Measurements from ENCODE around the gene RASGRP2.

RASGRP2 gene

GRCh38 chr11:64685536-64685935 is 58.4 kb downstream of the RASGRP2 start:
- ATAC-seq = no peak
- TF ChIP-seq ZNF70 (CRISPR knock-in tag; IDR thresholded peaks at IDR 0.05) (no peak), CREB5 (CRISPR knock-in tag; IDR thresholded peaks at IDR 0.05; ENCODE audit: low read depth) (no peak), CSDC2 (CRISPR knock-in tag; IDR thresholded peaks at IDR 0.05) (no peak), ISL1 (CRISPR knock-in tag; IDR thresholded peaks at IDR 0.05) (no peak), PATZ1 (CRISPR knock-in tag; IDR thresholded peaks at IDR 0.05; ENCODE audit: borderline replicate concordance) (no peak), BACH2 (CRISPR knock-in tag; IDR thresholded peaks at IDR 0.05; ENCODE audit: borderline replicate concordance) (no peak), CSRNP3 (CRISPR knock-in tag; IDR thresholded peaks at IDR 0.05) (no peak)

GRCh38 chr11:64684357-64684756 is 59.6 kb downstream of the RASGRP2 start:
- ATAC-seq = no peak

GRCh38 chr11:64681171-64681570 is 62.8 kb downstream of the RASGRP2 start:
- ATAC-seq = no peak

More at GRCh38 chr11:64684357-64684756, 59.6 kb downstream of the RASGRP2 start:
- no peak for TF ChIP-seq OSR1 (CRISPR knock-in tag; IDR thresholded peaks at IDR 0.05)
- TF ChIP-seq ZNF565 (CRISPR knock-in tag; conservative IDR thresholded peaks at IDR 0.05; ENCODE audit: low read depth) = no peak
- no peak for TF ChIP-seq BACH2 (CRISPR knock-in tag; IDR thresholded peaks at IDR 0.05; ENCODE audit: borderline replicate concordance)
- TF ChIP-seq TCF4 (CRISPR knock-in tag; IDR thresholded peaks at IDR 0.05; ENCODE audit: borderline replicate concordance) = no peak
- no peak for TF ChIP-seq PATZ1 (CRISPR knock-in tag; IDR thresholded peaks at IDR 0.05; ENCODE audit: borderline replicate concordance)
- no peak for TF ChIP-seq RARB (CRISPR knock-in tag; IDR thresholded peaks at IDR 0.05)

GRCh38 chr11:64679846-64680245 is 64.1 kb downstream of the RASGRP2 start:
- no peak for ATAC-seq
- TF ChIP-seq ESRRG (CRISPR knock-in tag; IDR thresholded peaks at IDR 0.05) (no peak), ZNF565 (CRISPR knock-in tag; conservative IDR thresholded peaks at IDR 0.05; ENCODE audit: low read depth) (no peak), ZNF70 (CRISPR knock-in tag; IDR thresholded peaks at IDR 0.05) (no peak), ZFP30 (CRISPR knock-in tag; IDR thresholded peaks at IDR 0.05) (no peak), OSR1 (CRISPR knock-in tag; IDR thresholded peaks at IDR 0.05) (no peak), POU6F1 (CRISPR knock-in tag; IDR thresholded peaks at IDR 0.05; ENCODE audit: borderline replicate concordance, low read depth) (no peak), CREB5 (CRISPR knock-in tag; IDR thresholded peaks at IDR 0.05; ENCODE audit: low read depth) (no peak), TOX (CRISPR knock-in tag; IDR thresholded peaks at IDR 0.05; ENCODE audit: borderline replicate concordance) (no peak), ZFP3 (CRISPR knock-in tag; IDR thresholded peaks at IDR 0.05) (no peak)

More at GRCh38 chr11:64681171-64681570, 62.8 kb downstream of the RASGRP2 start:
- TF ChIP-seq ARNTL (CRISPR knock-in tag; IDR thresholded peaks at IDR 0.05; ENCODE audit: borderline replicate concordance, low read depth) = no peak
- TF ChIP-seq POU6F1 (CRISPR knock-in tag; IDR thresholded peaks at IDR 0.05; ENCODE audit: borderline replicate concordance, low read depth) = no peak
- no peak for TF ChIP-seq ZNF8 (CRISPR knock-in tag; IDR thresholded peaks at IDR 0.05)
- no peak for TF ChIP-seq CSRNP3 (CRISPR knock-in tag; IDR thresholded peaks at IDR 0.05)
- no peak for TF ChIP-seq GLIS3 (CRISPR knock-in tag; IDR thresholded peaks at IDR 0.05)

All from SK-N-SH treated with all-trans-retinoic acid at 6 μM for 48 hours (cell line).